GM12874 (cell line): ENCODE measurements around the gene CD84.

Experiments
- CTCF ChIP-seq: IDR thresholded peaks from 2 replicates; pipeline ENCODE4 v1.5.1; 2011; ENCODE audit warnings: low read depth, mild to moderate bottlenecking, control low read depth, low read length, moderate library complexity; ENCODE audit not compliant: insufficient read depth

Gene CD84

GRCh38 chr1:160541622-160542302, 37.5 kb downstream of the CD84 start:
- TF ChIP-seq CTCF, result no peak

GRCh38 chr1:160540859-160541233, 38.5 kb downstream of the CD84 start:
- TF ChIP-seq CTCF, result no peak

- TF ChIP-seq CTCF, result no peak
These were observed 39.1 kb downstream of the CD84 start for GRCh38 chr1:160539990-160540858.

GRCh38 chr1:160539684-160539989, 39.7 kb downstream of the CD84 start:
- no peak for TF ChIP-seq CTCF

GRCh38 chr1:160538985-160539651, 40.2 kb downstream of the CD84 start:
- TF ChIP-seq CTCF, result no peak

GRCh38 chr1:160537714-160538665, 41.3 kb downstream of the CD84 start:
- TF ChIP-seq CTCF, result no peak
